Testis (tissue), 2 donors: Measurements from ENCODE around the gene PROSER3.

Experiments
- CTCF ChIP-seq, 3 experiments: fragments of 450-650 bp in 2 of 3; fragments of 200-600 bp in 1 of 3; sonication (generic) in 1 of 3; IDR thresholded peaks; one replicate each; pipeline ENCODE4 v1.5.1; 2016 to 2019; ENCODE audit warnings: antibody characterized with exemption in 3 of 3, mild to moderate bottlenecking in 2 of 3, moderate library complexity in 1 of 3
- POLR2A ChIP-seq: fragments of 450-650 bp; IDR thresholded peaks from one replicate; pipeline ENCODE4 v1.6.1; 2017; ENCODE audit warnings: antibody characterized with exemption, mild to moderate bottlenecking, moderate library complexity

- TF ChIP-seq CTCF (IDR thresholded peaks at IDR 0.05), result no peak
- TF ChIP-seq POLR2A, result no peak
These were observed 18.5 kb upstream of the PROSER3 start for GRCh38 chr19:35739275-35740107.
